Retina (tissue), 1 donor: ENCODE data around the gene ELAVL3.
"Not testable (repeated sequence)": the region's sequence is repeated elsewhere in the genome, so short reads cannot be mapped to it uniquely, and the experiment has no call there.

ENCODE experiments used
- DNase-seq: peaks from one replicate; pipeline ENCODE4 v3.0.0-alpha.2; 2016

ELAVL3 gene

GRCh38 chr19:11486661-11487503, 6.0 kb upstream of the ELAVL3 start:
- DNase-seq, result no peak

DNA sequence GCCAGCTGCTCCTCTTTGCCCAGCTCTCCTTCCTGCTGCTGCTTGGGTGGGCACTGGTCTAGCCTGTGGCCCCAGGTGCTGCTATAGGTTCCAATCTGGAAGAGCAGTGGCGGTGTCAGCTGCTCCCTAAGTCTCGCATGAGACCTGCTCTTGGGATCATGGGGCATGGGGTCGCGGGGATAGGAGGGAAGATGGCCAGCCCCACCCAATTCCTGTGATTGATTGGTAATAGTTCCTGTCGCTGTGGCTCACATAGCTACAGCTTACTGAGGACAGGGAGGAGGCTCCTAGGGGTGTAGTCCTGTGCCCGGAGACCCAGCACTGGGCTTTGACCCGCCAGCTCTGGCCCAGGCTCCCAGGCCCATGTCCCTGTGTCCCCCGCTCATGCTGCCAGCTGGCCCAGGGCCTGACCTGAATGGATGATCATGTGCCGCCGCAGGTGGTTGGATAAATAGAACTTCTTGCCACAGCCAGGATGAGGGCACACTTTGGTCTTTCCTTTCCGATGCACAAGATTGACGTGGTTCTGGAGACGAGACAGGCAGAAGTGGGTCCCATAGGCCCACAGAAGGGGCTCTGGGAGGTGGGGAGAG, 4.5 kb upstream of the ELAVL3 start:
- no peak for DNase-seq

- no peak for DNase-seq
Observed at GRCh38 chr19:11483366-11484111, 2.7 kb upstream of the ELAVL3 start.

- peak; percentile 92 for DNase-seq
Observed at GRCh38 chr19:11482384-11483050, 1.7 kb upstream of the ELAVL3 start.

DNA sequence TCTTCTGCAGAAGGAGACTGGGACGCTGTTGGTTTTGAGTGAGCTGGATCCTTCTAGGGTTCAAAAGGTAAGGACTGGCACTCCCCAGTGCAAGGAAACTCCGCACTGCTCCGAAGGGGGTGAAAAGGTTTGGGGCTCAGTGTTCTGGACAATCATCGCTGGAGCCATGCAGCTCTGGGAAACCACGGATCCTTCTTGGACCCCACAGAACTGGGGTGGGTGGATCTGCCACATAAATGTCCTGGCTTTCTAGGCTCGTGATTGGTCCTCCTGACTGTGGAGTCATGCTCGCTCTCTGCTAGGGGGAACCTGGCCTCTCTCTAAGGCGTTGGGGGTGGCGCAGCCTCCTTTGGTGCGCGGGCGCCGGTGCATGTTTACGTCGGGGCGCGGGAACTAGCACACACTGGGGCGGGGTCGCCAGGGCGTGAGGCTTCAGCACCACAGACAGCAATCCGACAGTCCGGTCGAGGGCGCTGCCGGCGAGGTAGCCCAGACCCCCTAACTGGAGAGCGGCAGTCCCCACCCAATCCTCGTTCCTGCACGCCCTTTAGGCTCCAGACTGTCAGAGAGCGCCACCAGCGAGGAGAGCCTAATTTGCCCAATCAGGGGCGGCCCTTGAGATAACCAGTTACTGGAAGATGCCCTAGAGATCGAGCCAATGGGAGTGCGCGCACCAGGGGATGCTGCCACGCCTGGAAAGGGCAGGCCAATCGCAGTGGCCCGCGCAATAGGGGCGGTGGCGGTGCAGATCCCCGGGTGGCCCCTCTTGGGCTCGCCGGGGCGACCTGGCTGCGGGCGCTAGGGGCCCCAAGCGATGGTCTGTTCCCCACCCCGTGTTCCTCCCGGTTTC, 913 bp upstream of the ELAVL3 start:
- DNase-seq, result peak; percentile 92

GRCh38 chr19:11479898-11480714, 740 bp downstream of the ELAVL3 start:
- peak; percentile 67 for DNase-seq

- peak; percentile 77 for DNase-seq
Observed at GRCh38 chr19:11479090-11479897, 1.6 kb downstream of the ELAVL3 start.

DNA sequence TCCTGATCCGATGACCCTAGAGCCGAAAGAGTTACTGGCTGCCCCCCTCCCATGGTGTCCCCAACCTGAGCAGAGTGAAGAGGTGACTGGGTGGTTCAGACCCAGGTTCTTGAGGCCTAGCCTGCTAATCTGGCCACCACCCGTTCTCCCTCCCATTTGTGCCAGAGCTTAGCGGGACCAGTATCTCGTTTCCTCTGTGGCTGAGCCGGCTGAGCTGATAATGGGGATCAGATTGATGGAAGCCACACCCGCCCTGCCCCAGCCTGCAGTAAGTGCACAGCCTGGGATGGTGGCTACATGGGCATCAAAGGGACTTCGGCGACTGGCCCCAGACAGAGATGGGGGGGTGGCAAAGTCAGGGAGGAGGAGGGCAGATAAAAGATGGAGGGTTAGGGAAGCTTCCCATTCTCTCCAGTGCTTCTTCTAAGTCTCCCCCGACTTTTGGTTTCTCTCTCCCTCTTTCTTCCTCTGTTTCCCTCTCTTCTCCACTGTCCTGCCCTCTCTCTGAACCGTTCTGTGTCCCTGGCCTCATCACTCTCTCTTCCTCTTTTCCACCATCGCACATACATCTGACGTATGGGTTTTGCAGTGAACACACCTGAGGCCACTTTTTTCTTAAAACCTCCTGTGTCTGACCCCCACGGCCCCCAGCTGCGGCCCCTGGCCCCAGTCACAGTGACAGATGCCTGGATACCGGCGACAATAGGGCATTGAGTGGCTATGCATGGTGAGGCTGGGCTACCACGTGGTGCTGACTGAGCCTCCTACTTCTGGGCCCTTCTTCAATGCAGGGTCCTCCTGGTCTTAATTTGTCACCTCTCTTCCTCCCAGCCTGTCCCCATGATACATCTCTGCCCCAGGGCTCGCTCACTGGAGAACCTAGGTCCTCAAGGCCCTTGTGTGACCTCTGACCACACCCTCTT, 2.4 kb downstream of the ELAVL3 start:
- DNase-seq, result no peak

DNA sequence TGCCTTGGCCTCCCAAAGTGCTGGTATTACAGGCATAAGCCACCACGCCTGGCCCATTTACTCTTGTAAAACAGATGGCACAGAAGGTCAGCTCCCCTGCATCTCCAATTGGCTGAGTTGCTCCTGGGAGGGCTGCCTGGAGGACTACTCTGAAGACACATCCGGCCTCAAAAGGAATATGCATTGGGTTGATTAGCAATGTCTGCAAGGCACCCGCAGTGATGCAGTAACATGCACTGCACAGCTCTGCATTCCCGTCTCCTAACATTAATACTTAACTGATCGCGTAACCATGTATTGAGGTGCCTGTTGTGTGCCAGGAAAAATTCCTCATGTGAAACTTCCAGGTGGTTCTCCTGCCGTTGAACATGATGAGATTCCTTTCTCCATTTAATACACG, 5.0 kb downstream of the ELAVL3 start:
- DNase-seq, result no peak

- DNase-seq, result not testable (repeated sequence)
Observed at GRCh38 chr19:11475343-11475742, 5.5 kb downstream of the ELAVL3 start.

DNA sequence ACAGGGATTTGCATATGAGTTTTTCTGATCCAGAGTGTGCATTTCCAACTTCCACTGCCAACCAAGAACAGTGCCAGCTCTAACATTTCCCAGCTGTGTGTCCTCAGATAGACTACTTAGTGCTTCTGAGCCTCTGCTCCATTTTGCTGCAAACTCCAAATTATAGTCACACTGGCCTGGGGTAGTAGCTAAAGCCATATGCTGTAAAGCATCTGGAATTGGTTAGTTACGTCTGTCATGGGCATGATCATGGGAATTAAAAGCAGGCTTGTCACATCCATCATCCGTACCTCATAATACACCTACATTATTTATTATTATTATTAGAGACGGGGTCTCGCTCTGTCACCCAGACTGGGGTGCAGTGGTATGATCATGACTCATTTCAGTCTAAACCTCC, 7.1 kb downstream of the ELAVL3 start:
- no peak for DNase-seq

GRCh38 chr19:11468266-11468845, 12.5 kb downstream of the ELAVL3 start:
- not testable (repeated sequence) for DNase-seq

- DNase-seq, result peak; percentile 32
Observed at GRCh38 chr19:11465600-11465999, 15.2 kb downstream of the ELAVL3 start.

DNA sequence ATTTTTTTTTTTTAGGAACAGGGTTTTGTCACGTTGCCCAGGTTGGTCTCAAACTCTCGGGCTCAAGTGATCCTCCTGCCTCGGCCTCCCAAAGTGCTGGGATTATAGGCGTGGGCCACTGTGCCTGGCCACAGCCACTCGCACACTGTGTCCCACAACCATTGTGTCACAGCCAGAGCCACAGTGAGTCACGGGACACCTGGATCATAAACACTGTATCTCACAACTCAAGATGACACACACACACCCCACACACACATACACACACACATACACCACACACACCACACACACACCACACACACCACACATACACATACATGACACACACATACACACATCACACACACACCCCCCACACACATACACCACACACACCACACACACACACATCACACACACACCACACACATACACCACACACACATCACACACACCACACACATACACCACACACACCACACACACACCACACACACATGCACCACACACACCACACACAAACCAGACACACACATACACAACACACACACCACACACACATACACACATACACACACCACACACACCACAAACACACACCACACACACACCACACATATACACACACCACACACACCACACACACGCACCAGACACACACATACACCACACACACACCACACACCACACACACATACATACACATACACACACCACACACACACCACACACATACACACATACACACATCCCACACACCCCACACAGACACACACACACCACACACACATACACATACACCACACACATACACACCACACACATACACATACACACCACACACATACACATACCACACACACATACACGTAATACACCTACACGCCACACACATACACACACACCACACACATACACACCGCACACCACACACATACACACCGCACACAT, 16.2 kb downstream of the ELAVL3 start:
- no peak for DNase-seq

GRCh38 chr19:11463391-11463790, 17.5 kb downstream of the ELAVL3 start:
- DNase-seq, result no peak

DNA sequence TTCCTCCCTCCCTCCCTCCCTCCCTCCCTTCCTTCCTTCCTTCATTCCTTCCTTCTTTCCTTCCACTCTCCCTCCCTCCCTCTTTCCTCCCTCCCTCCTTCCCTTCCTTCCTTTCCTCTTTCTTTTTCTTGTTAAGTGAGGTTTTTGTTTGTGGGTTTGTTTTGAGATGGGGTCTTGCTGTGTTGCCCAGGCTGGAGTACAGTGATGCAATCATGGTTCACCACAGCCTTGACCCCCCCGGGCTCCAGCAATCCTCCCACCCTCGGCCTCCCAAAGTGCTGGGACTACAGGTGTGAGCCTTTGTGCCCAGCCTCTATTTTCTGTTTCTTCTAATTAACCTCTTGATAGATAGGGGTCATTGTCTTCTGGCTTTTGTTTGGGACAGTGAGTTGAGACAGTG, 19.4 kb downstream of the ELAVL3 start:
- no peak for DNase-seq

DNA sequence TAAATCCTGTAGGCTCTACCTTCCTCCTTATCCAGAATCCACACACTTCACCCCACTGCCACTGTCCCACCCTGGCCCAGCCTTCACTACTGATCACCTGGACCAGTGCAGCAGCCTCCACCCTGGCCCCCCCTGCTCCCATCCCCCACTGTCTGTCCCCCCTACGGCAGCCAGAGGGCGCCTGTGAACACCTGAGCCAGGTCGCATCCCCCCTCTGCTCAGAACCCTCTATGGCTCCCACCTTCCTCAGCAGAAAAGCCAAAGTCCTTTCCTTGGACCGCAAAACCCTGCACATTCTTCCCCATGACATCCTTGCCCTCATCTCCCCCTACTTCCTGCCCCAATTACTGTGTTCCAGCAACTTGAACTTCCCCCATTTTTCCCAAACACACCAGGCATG, 20.6 kb downstream of the ELAVL3 start:
- no peak for DNase-seq

GRCh38 chr19:11458912-11459311, 21.9 kb downstream of the ELAVL3 start:
- not testable (repeated sequence) for DNase-seq
